Activated effector memory CD4-positive, alpha-beta T cell treated with Interleukin-2 at 50 U/mL for 16 hours (primary cell): ENCODE measurements around the gene ZDHHC9.

ENCODE experiments used
- DNase-seq: peaks from one replicate; pipeline ENCODE4 v3.0.0-alpha.2; 2020

Gene ZDHHC9

DNA sequence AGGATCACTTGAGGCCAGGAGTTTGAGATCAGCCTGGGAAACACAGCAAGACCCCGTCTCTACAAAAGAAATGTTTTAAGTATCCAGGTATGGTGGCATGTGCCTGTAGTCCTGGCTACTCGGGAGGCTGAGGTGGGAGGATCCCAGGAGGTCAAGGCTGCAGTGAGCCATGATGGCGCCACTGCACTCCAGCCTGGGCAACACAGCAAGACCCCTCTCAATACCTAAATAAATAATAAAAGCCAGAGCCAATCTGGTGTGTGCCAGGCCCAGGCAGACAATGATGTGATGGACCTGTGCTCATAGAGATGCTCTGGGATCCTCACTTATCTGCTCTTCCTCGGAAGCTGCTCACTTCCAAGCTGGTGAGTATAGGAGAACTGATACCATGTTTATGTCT lies 82.1 kb downstream of the ZDHHC9 start:
- no peak for DNase-seq

GRCh38 chrX:129760981-129761380 lies 82.7 kb downstream of the ZDHHC9 start:
- DNase-seq = no peak

DNA sequence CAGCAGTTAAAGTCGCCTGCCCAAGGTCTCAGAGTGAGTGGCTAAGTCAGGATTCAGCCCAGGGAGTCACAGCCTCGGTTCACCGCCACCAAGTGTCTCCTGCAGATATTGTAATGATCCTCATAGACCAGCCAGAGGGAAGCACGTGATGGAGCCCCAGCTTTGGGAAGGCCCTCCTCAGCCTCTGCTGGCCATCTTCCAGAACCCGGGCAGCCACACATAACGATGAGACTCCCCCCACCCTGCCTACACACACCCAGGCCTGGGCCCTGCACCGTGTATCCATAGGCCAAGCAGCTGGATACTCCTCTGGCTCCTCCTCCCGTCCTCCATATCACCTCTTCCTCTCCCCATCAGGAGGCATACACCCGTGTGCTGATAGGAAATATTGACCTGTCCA lies 83.5 kb downstream of the ZDHHC9 start:
- no peak for DNase-seq

DNA sequence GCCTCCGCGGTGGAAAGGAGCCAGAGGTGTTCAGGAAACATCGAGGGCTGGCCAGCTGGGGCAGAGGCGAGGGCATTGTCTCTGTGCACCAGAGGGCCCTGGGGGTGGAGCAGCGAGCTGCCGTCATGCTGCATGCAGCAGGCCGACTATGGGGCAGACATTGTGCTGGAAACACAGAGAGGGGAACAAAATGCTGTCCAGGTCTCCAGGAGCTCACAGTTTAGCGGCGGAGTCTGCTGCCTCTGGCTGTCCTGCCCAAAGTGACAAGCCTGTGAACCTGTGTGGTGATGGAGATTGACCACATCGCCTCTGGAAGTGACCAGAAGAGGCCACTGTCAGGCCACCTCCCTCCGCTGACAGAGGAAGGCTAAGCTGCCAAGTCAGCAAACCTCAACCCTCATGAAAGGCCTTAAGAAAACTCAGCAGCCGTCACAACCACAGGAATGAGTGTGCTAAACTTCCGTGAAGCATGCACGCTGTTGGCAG lies 84.1 kb downstream of the ZDHHC9 start:
- peak; percentile 44 for DNase-seq

DNA sequence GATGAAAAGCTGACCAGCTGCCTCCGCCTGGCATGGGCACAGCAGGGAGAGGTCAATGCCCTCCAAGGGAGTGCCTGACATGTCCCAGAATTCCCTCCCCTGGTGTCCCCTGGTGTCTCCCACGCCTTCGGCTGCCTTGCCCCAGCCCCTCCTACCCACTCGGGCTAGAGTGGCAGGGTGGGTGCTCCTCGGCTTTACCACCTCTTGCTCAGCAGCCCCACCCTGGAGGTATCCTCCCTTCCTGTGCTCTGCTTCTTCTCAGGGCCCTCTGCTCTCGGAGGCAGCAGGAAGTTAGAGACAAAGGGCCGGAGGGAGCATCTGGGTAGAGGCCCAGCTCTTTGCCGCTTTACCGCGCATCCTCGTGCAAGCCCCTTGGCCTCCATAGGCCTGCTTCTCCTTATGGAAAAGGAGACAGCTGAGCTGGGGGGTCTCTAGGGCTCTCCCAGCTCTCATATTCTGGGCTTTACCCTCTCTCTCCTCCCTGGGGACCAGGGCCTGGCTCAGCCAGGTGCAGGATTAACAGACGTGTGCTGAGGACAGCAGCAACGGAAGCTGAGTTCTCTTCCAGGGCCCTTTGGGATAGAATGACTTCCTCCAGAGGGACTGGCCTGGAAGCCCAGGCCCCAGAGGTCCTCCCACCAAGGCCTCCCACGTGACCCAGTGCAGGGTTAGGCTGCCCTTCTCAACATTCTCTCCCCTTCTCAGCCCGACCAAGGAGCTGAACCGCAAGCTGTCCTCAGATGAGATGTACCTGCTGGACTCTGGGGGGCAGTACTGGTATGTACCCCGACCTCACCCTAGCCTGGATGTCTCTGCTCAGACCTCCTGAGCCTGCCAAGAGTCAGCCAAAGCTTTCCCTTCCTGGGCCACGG lies 87.7 kb downstream of the ZDHHC9 start:
- peak; percentile 33 for DNase-seq

DNA sequence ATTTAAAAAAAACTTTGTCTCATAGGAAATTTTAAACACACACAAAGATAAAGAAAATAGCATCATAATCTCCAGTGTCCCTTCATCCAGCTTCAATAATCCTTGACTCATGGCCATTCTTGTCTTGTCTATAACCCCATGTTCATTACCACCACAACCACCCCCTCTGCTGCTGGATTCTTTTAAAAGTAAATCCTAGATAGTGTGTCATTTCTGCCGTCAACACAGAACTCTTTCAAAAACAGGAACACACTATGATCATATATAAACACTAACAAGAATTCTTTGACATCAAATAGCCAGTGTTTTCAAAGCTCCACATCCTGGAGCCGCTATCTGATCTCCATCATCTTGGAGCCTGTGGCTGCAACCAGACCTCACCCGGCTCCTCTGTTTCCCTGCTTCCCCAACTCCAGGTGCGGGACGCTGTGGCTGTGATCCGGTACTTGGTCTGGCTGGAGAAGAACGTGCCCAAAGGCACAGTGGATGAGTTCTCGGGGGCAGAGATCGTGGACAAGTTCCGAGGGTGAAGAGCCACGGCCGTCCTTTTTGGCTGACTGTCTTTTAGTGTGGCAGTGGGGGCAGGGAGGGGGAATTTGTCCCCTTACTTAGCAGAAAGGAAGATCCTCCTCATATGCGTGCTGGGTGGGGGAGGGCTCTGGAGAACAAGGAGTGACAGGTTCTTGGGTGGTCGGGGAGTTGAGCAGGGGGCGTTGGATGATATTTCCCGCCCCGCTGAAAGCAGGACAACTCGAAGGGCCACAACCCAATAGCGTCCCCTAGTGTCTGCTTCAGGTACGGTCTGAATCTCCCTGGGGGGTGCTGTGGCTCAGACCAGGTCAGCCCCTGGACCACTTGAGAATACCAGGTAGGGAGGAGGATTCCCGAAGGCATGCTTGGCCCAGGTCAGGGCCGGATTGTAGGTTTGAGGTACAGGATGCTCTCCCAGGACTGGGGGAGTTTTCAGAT lies 89.3 kb downstream of the ZDHHC9 start:
- no peak for DNase-seq
